ENCODE measurements around the gene CEP85. TPM values are rescaled to one million over a fixed set of nuclear protein-coding genes. Genes with fewer than 3 reads are reported as not detected.

CEP85 gene
- total and polyA plus RNA-seq, 2 of the 13 experiments (the other 11 are each of a cell fraction or from before 2014, with no cell fraction given): 16.1 to 26.7 TPM

DNA sequence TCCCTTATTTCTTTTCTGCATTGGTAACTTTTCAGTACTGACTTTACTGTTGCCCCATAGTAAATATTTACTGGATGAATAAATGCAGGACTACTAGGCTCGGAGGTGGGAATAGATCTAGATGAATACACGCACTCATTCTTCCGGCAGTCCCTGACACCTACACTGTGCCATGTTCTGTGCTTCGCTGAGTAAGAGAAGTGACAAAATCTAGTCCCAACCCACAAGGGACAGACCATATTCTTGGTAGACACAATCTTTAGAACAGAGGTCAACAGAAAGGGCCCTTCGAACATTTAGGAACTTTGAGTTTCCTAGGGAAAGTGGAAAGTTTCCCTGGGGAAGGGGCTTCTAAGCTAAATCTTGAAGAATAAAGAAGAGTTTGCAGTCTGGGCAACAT is 80.5 kb downstream of the CEP85 start:
- Histone ChIP-seq H3K9ac (ENCODE audit: insufficient read depth, low read depth, low read length) (no peak overlapping the region), H3K4me1 (ENCODE audit: insufficient read depth, low read length) (peaks cover 15% of the 10 kb centered on the region; the same call in 1 of the 2 replicates), H2AFZ (ENCODE audit: low read length) (no peak overlapping the region), H4K20me1 (ENCODE audit: insufficient read depth, low read length) (no peaks in the 10 kb centered on the region), H3K36me3 (replicated peaks in 1 of 2; ENCODE audit: control insufficient read depth in 1 of 2, insufficient read depth in 2 of 2, low read length in 2 of 2) (no peaks in the 10 kb centered on the region), H3K27me3 (ENCODE audit: control insufficient read depth in 1 of 2, insufficient read depth in 2 of 2, low read length in 2 of 2) (no peaks in the 10 kb centered on the region), H3K9me3 (ENCODE audit: low read length) (no peaks in the 10 kb centered on the region), H3K79me2 (ENCODE audit: insufficient read depth, low read length) (no peaks in the 10 kb centered on the region), H3K27ac (ENCODE audit: extremely low read length, insufficient read depth, low read length) (no peak overlapping the region), H3K4me3 (replicated peaks in 1 of 3; ENCODE audit: insufficient read depth in 1 of 3, low read depth in 2 of 3, low read length in 3 of 3) (no peak overlapping the region), H3K4me2 (ENCODE audit: low read depth, low read length) (no peak overlapping the region)
- BruUV-seq (replicated peaks): no TSS peak
- FAIRE-seq (no peak), ATAC-seq (no peak), DNase-seq (ENCODE audit: low spot score) (no peak)
- ChIA-PET POLR2A (no interaction called here), CTCF (ENCODE audit: low intra/inter-chr PET ratio, low total read pairs) (no interaction called here)
- TF ChIP-seq ZNF232 (CRISPR knock-in tag; IDR thresholded peaks at IDR 0.05; ENCODE audit: borderline replicate concordance) (no peak), TCF7 (IDR thresholded peaks at IDR 0.05; ENCODE audit: low read depth) (no peak), TBX2 (CRISPR knock-in tag; IDR thresholded peaks at IDR 0.05; ENCODE audit: borderline replicate concordance) (no peak), ZNF543 (CRISPR knock-in tag; IDR thresholded peaks at IDR 0.05) (no peak), HNF4A (CRISPR knock-in tag; IDR thresholded peaks at IDR 0.05) (no peak), ZNF251 (CRISPR knock-in tag; IDR thresholded peaks at IDR 0.05) (no peak), BORCS8-MEF2B (CRISPR knock-in tag; IDR thresholded peaks at IDR 0.05) (no peak)
- TF ChIP-seq, protein P1, sequence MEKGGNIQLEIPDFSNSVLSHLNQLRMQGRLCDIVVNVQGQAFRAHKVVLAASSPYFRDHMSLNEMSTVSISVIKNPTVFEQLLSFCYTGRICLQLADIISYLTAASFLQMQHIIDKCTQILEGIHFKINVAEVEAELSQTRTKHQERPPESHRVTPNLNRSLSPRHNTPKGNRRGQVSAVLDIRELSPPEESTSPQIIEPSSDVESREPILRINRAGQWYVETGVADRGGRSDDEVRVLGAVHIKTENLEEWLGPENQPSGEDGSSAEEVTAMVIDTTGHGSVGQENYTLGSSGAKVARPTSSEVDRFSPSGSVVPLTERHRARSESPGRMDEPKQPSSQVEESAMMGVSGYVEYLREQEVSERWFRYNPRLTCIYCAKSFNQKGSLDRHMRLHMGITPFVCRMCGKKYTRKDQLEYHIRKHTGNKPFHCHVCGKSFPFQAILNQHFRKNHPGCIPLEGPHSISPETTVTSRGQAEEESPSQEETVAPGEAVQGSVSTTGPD (CRISPR knock-in tag; IDR thresholded peaks at IDR 0.05): no peak
- TF ChIP-seq, protein P2, sequence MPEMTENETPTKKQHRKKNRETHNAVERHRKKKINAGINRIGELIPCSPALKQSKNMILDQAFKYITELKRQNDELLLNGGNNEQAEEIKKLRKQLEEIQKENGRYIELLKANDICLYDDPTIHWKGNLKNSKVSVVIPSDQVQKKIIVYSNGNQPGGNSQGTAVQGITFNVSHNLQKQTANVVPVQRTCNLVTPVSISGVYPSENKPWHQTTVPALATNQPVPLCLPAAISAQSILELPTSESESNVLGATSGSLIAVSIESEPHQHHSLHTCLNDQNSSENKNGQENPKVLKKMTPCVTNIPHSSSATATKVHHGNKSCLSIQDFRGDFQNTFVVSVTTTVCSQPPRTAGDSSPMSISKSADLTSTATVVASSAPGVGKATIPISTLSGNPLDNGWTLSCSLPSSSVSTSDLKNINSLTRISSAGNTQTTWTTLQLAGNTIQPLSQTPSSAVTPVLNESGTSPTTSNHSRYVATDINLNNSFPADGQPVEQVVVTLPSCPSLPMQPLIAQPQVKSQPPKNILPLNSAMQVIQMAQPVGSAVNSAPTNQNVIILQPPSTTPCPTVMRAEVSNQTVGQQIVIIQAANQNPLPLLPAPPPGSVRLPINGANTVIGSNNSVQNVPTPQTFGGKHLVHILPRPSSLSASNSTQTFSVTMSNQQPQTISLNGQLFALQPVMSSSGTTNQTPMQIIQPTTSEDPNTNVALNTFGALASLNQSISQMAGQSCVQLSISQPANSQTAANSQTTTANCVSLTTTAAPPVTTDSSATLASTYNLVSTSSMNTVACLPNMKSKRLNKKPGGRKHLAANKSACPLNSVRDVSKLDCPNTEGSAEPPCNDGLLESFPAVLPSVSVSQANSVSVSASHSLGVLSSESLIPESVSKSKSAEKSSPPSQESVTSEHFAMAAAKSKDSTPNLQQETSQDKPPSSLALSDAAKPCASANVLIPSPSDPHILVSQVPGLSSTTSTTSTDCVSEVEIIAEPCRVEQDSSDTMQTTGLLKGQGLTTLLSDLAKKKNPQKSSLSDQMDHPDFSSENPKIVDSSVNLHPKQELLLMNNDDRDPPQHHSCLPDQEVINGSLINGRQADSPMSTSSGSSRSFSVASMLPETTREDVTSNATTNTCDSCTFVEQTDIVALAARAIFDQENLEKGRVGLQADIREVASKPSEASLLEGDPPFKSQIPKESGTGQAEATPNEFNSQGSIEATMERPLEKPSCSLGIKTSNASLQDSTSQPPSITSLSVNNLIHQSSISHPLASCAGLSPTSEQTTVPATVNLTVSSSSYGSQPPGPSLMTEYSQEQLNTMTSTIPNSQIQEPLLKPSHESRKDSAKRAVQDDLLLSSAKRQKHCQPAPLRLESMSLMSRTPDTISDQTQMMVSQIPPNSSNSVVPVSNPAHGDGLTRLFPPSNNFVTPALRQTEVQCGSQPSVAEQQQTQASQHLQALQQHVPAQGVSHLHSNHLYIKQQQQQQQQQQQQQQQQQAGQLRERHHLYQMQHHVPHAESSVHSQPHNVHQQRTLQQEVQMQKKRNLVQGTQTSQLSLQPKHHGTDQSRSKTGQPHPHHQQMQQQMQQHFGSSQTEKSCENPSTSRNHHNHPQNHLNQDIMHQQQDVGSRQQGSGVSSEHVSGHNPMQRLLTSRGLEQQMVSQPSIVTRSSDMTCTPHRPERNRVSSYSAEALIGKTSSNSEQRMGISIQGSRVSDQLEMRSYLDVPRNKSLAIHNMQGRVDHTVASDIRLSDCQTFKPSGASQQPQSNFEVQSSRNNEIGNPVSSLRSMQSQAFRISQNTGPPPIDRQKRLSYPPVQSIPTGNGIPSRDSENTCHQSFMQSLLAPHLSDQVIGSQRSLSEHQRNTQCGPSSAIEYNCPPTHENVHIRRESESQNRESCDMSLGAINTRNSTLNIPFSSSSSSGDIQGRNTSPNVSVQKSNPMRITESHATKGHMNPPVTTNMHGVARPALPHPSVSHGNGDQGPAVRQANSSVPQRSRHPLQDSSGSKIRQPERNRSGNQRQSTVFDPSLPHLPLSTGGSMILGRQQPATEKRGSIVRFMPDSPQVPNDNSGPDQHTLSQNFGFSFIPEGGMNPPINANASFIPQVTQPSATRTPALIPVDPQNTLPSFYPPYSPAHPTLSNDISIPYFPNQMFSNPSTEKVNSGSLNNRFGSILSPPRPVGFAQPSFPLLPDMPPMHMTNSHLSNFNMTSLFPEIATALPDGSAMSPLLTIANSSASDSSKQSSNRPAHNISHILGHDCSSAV (CRISPR knock-in tag; IDR thresholded peaks at IDR 0.05; ENCODE audit: borderline replicate concordance): no peak
- TF ChIP-seq, protein P3, sequence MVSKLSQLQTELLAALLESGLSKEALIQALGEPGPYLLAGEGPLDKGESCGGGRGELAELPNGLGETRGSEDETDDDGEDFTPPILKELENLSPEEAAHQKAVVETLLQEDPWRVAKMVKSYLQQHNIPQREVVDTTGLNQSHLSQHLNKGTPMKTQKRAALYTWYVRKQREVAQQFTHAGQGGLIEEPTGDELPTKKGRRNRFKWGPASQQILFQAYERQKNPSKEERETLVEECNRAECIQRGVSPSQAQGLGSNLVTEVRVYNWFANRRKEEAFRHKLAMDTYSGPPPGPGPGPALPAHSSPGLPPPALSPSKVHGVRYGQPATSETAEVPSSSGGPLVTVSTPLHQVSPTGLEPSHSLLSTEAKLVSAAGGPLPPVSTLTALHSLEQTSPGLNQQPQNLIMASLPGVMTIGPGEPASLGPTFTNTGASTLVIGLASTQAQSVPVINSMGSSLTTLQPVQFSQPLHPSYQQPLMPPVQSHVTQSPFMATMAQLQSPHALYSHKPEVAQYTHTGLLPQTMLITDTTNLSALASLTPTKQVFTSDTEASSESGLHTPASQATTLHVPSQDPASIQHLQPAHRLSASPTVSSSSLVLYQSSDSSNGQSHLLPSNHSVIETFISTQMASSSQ (IDR thresholded peaks at IDR 0.05; ENCODE audit: low read depth): no peak
- TF ChIP-seq, protein P3 (CRISPR knock-in tag; IDR thresholded peaks at IDR 0.05; ENCODE audit: borderline replicate concordance): no peak
- intact Hi-C loops (cut with micrococcal nuclease; ENCODE audit: unreplicated experiment) (no loop called here), in situ Hi-C loops (cut with HindIII; ENCODE audit: extremely low pct_ligation_motif_present, low pct_unique_long_range_greater_than_20kb) (no loop called here)
- WGBS (ENCODE audit: low lambda C conversion rate): 62% methylated on average over 5 of the region's 5 CpGs

All from HepG2 (cell line).